Measurements from ENCODE around the gene SEPTIN3.

The SEPTIN3 gene

DNA sequence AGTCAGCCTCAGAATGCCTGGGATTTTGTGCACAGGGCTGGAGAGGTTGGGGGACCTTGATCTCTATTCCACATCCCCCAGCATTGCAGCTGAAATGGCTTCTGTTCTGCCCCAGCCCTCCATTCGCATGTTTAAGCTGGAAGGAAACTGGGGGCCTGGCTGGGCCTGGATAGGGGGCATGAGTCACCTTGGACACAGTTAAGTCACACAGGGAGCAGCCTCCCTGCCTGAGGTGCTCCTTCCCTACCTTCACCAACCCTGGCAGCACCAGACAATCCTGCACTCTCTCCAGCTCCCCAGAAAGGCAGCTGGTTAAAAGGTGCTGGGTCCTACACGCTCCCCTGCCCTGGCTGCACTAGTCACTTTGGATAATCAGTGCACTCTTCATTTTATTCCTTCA lies 16.5 kb upstream of the SEPTIN3 start:
- TF ChIP-seq, protein P1, sequence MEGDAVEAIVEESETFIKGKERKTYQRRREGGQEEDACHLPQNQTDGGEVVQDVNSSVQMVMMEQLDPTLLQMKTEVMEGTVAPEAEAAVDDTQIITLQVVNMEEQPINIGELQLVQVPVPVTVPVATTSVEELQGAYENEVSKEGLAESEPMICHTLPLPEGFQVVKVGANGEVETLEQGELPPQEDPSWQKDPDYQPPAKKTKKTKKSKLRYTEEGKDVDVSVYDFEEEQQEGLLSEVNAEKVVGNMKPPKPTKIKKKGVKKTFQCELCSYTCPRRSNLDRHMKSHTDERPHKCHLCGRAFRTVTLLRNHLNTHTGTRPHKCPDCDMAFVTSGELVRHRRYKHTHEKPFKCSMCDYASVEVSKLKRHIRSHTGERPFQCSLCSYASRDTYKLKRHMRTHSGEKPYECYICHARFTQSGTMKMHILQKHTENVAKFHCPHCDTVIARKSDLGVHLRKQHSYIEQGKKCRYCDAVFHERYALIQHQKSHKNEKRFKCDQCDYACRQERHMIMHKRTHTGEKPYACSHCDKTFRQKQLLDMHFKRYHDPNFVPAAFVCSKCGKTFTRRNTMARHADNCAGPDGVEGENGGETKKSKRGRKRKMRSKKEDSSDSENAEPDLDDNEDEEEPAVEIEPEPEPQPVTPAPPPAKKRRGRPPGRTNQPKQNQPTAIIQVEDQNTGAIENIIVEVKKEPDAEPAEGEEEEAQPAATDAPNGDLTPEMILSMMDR (IDR thresholded peaks at IDR 0.05; ENCODE audit: low read depth, low read length), result no peak
- no peak overlapping the region for H3K4me3 ChIP-seq (ENCODE audit: low read depth, low read length)

- no peak overlapping the region for H3K4me3 ChIP-seq (ENCODE audit: low read depth, low read length)
These were observed 11.2 kb upstream of the SEPTIN3 start for GRCh38 chr22:41957941-41958556.

GRCh38 chr22:41963453-41964111 lies 5.7 kb upstream of the SEPTIN3 start:
- H3K4me3 ChIP-seq (ENCODE audit: low read depth, low read length), result no peak overlapping the region
- TF ChIP-seq, protein P1 (IDR thresholded peaks at IDR 0.05; ENCODE audit: low read depth, low read length), result no peak

More at GRCh38 chr22:41957941-41958556, 11.2 kb upstream of the SEPTIN3 start:
- TF ChIP-seq, protein P1 (IDR thresholded peaks at IDR 0.05; ENCODE audit: low read depth, low read length), result no peak

GRCh38 chr22:41964112-41964491 lies 5.1 kb upstream of the SEPTIN3 start:
- no peak overlapping the region for H3K4me3 ChIP-seq (ENCODE audit: low read depth, low read length)
- TF ChIP-seq, protein P1 (IDR thresholded peaks at IDR 0.05; ENCODE audit: low read depth, low read length), result no peak

DNA sequence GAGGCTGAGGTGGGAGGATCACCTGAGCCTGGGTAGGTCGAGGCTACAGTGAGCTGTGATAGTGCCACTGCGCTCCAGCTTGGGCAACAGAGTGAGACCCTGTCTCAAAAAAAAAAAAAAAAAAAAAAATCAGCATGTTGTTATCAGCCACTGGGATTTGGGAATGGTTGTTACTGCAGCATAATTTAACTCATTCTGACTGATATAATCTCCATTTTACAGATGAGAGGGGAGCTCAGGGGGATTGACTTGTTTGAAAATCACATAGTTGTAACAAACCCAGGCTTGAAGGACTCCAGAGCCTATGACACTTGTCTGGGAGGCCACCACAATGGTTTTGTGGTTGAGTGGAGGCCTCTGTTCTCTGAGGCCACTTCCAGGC lies 3.0 kb upstream of the SEPTIN3 start:
- H3K4me3 ChIP-seq (ENCODE audit: low read depth, low read length), result no peak overlapping the region
- TF ChIP-seq, protein P1 (IDR thresholded peaks at IDR 0.05; ENCODE audit: low read depth, low read length), result no peak

- H3K4me3 ChIP-seq (ENCODE audit: low read depth, low read length), result no peak overlapping the region
- TF ChIP-seq, protein P1 (IDR thresholded peaks at IDR 0.05; ENCODE audit: low read depth, low read length), result peak; percentile 30; the same call in 1 of the 2 replicates
These were observed 2.5 kb upstream of the SEPTIN3 start for GRCh38 chr22:41966607-41967240.

DNA sequence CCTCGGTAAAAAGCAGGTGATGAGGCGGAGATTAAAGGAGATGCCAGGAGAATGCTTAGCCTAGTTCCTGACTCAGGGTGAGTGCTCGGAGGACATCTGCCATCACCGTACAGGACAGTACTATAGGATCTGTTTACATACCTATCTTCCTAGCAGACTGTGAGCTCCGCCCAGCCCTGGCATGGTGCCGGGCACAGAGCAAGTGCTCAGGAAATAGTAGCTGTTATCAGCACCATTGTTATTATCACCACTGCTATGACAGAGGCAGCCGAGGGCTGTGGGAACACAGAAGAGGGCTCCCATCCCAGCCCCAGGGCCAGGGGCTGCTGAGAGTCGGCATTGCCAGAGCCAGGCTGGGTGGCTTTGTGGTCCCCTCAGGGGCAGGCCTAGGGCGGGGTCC lies 642 bp upstream of the SEPTIN3 start:
- TF ChIP-seq, protein P1 (IDR thresholded peaks at IDR 0.05; ENCODE audit: low read depth, low read length), result no peak

More for the DNA sequence above, 642 bp upstream of the SEPTIN3 start:
- H3K4me3 ChIP-seq (ENCODE audit: low read depth, low read length), result no peak overlapping the region
